HepG2 (cell line): ENCODE results near the gene MEG3. TPM values are rescaled to one million over a fixed set of nuclear protein-coding genes. Genes with fewer than 3 reads are reported as not detected.

Experiments used
- AFF4 ChIP-seq: sonication (generic); formaldehyde crosslinking; IDR thresholded peaks from 2 replicates; pipeline ENCODE4 v1.4.0; 2020; ENCODE audit warnings: missing genetic modification reagents
- ARNT ChIP-seq: fragments of 450-650 bp; IDR thresholded peaks from 2 replicates; pipeline ENCODE4 v1.6.1; 2017
- FOXC1 ChIP-seq: sonication (generic); formaldehyde crosslinking; IDR thresholded peaks from 2 replicates; pipeline ENCODE4 v1.8.0; 2022; ENCODE audit warnings: mild to moderate bottlenecking, missing genetic modification reagents, borderline replicate concordance
- HDAC1 ChIP-seq: sonication (generic); formaldehyde crosslinking; IDR thresholded peaks from 2 replicates; pipeline ENCODE4 v1.5.1; 2020; ENCODE audit warnings: mild to moderate bottlenecking, missing genetic modification reagents
- HINFP ChIP-seq: sonication (generic); formaldehyde crosslinking; IDR thresholded peaks from 2 replicates; pipeline ENCODE4 v1.4.0; 2020; ENCODE audit warnings: low read depth, mild to moderate bottlenecking, missing genetic modification reagents
- LRRFIP1 ChIP-seq: sonication (generic); formaldehyde crosslinking; conservative IDR thresholded peaks from 2 replicates; pipeline ENCODE4 v1.4.0; 2020; ENCODE audit warnings: missing genetic modification reagents
- MLLT10 ChIP-seq: sonication (generic); formaldehyde crosslinking; IDR thresholded peaks from 2 replicates; pipeline ENCODE4 v1.4.0; 2020; ENCODE audit warnings: missing genetic modification reagents
- SIN3A ChIP-seq: IDR thresholded peaks from 2 replicates; pipeline ENCODE4 v1.6.1; 2011; ENCODE audit warnings: low read depth, mild to moderate bottlenecking, control low read depth, low read length, borderline replicate concordance
- TCF12 ChIP-seq, 2 experiments: fragments of 450-650 bp in 1 of 2; sonication (generic) in 1 of 2; formaldehyde crosslinking in 1 of 2; IDR thresholded peaks; 2 replicates each; pipeline versions ENCODE4 v1.6.1 to v1.8.0; 2017 to 2022; ENCODE audit warnings: antibody characterized with exemption in 1 of 2, mild to moderate bottlenecking in 1 of 2, missing genetic modification reagents in 1 of 2, moderate library complexity in 1 of 2
- ZBTB39 ChIP-seq: sonication (generic); formaldehyde crosslinking; IDR thresholded peaks from 2 replicates; pipeline ENCODE4 v1.5.0; 2020; ENCODE audit warnings: missing genetic modification reagents
- ZBTB43 ChIP-seq: sonication (generic); formaldehyde crosslinking; conservative IDR thresholded peaks from 2 replicates; pipeline ENCODE4 v1.4.0; 2020; ENCODE audit warnings: missing genetic modification reagents
- ZNF235 ChIP-seq: sonication (generic); formaldehyde crosslinking; IDR thresholded peaks from 2 replicates; pipeline ENCODE4 v1.8.1; 2023; ENCODE audit warnings: mild to moderate bottlenecking, missing genetic modification reagents, borderline replicate concordance
- ZNF253 ChIP-seq: sonication (generic); formaldehyde crosslinking; IDR thresholded peaks from 2 replicates; pipeline ENCODE4 v1.8.0; 2022; ENCODE audit warnings: mild to moderate bottlenecking, missing genetic modification reagents, borderline replicate concordance
- ZNF547 ChIP-seq: sonication (generic); formaldehyde crosslinking; IDR thresholded peaks from 2 replicates; pipeline ENCODE4 v1.5.1; 2020; ENCODE audit warnings: mild to moderate bottlenecking, missing genetic modification reagents
- polyA plus RNA-seq, 8 experiments: library from polyadenylated mRNA; depleted of rRNA in 3 of 8; stranded (reverse) in 7 of 8; unstranded in 1 of 8; fragments of >200 nt; fragmentation: Illumina TruSeq in 4 of 8; extraction: Trizol in 4 of 8; gene quantifications; 2 replicates each; pipeline versions ENCODE4 v1.2.1 to v1.2.3, GENCODE V29; 2011 to 2016; ENCODE audit warnings: low read depth in 4 of 8, missing spikeins in 1 of 8, mixed read lengths in 1 of 8; ENCODE audit not compliant: insufficient read depth in 1 of 8
- total RNA-seq, 5 experiments: library from RNA; depleted of rRNA; stranded (reverse); fragments of >200 nt; fragmentation: Illumina TruSeq; extraction: Trizol; gene quantifications; 2 replicates each; pipeline ENCODE4 v1.2.3, GENCODE V29; 2016; ENCODE audit warnings: low read depth in 1 of 5

MEG3 gene
- total and polyA plus RNA-seq, 2 of the 13 experiments (the other 11 are each of a cell fraction or from before 2014, with no cell fraction given) = 0.17 TPM; not detected in 1

GRCh38 chr14:100899884-100900771, 74.2 kb downstream of the MEG3 start (continued):
- 0 out of 2 replicates have a peak, but pooled peaks have one; percentile 44 for TF ChIP-seq AFF4
- no peak for TF ChIP-seq SIN3A
- no peak for TF ChIP-seq ARNT
- no peak for TF ChIP-seq ZBTB39 (CRISPR knock-in tag)
- no peak for TF ChIP-seq FOXC1 (CRISPR knock-in tag)
- TF ChIP-seq ZNF253 (CRISPR knock-in tag) = no peak
- no peak for TF ChIP-seq TCF12 (IDR thresholded peaks at IDR 0.05)
- no peak for TF ChIP-seq TCF12 (CRISPR knock-in tag; IDR thresholded peaks at IDR 0.05)
- peak; percentile 80; the same call in 1 of the 2 replicates for TF ChIP-seq ZBTB43 (CRISPR knock-in tag)
- TF ChIP-seq ZNF235 (CRISPR knock-in tag) = no peak
- no peak for TF ChIP-seq LRRFIP1
- no peak for TF ChIP-seq MLLT10 (CRISPR knock-in tag)
- TF ChIP-seq ZNF547 = no peak
- peak; percentile 72; the same call in 1 of the 2 replicates for TF ChIP-seq HDAC1 (CRISPR knock-in tag)
- TF ChIP-seq HINFP (CRISPR knock-in tag) = no peak
